Right atrium auricular region (tissue), 2 donors: ENCODE results near the gene TSHB. TPM values are rescaled to one million over a fixed set of nuclear protein-coding genes. Genes with fewer than 3 reads are reported as not detected.

ENCODE experiments used
- DNase-seq: peaks from one replicate; pipeline ENCODE4 v3.0.0-alpha.2; 2019; ENCODE audit warnings: low spot score
- H3K27ac ChIP-seq, 2 donors: fragments of 200-600 bp; sonication (generic); 1 replicate in 1 of 2; 2 replicates in 1 of 2; pipeline ENCODE4 v1.5.1; 2016 to 2019
- H3K27me3 ChIP-seq, 2 donors: fragments of 200-600 bp; sonication (generic); one replicate each; pipeline versions ENCODE4 v1.5.1 to v1.6.0; 2017 to 2019
- H3K36me3 ChIP-seq: fragments of 200-600 bp; sonication (generic); one replicate; pipeline ENCODE4 v1.5.1; 2016
- H3K4me1 ChIP-seq, 2 donors: fragments of 200-600 bp; sonication (generic); one replicate each; pipeline versions ENCODE4 v1.5.1 to v1.6.0; 2017 to 2019
- H3K4me3 ChIP-seq, 2 donors: fragments of 200-600 bp; sonication (generic); 1 replicate in 1 of 2; 2 replicates in 1 of 2; pipeline ENCODE4 v1.5.1; 2017 to 2019; ENCODE audit warnings: mild to moderate bottlenecking in 1 of 2, moderate library complexity in 1 of 2
- H3K9me3 ChIP-seq, 2 donors: fragments of 200-600 bp; sonication (generic); one replicate each; pipeline ENCODE4 v1.5.1; 2019
- total RNA-seq, 2 donors: library from RNA; depleted of rRNA; stranded (reverse); fragments of >200 nt; gene quantifications; one replicate each; pipeline ENCODE4 v1.1.0, GENCODE V29; 2016
- TF ChIP-seq, protein P1 (sequence below), 2 donors: fragments of 200-600 bp; sonication (generic); IDR thresholded peaks; one replicate each; pipeline ENCODE4 v1.5.1; 2019; ENCODE audit warnings: antibody characterized with exemption in 2 of 2

Gene TSHB
- total RNA-seq, 2 donors from 2014 or later = not detected

DNA sequence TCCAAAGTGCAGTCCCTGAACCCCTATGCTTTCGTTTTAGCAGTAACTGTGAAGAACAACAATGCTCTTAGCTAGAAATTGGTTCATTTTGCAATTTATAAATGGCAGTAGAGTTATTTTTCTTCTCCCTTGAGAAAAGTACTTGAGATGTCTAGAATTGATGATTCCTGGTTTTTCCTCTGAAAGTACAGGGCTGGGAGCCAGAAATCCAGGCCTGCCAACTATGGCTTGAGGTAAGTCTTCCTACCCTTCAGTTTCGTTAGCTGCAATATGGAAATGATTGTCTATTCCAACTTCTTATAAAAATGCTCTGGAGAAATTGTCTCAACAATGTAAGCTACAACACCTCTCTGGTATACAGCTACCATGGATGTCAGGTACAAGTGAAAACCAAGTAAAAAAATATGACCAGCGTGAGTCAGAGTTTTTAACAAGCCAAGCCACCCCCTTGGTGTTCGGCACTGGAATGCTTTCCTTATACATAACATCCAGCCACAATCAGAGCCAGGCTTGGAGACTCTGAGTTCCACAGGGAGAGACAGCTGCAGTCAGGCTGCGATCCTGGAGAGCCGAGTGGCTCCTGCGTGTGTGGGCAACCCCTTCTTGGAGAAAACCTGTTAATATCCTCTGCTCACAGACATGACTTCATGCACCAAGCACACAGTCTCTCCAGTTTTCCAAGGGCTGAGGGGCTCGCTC, 37.7 kb downstream of the TSHB start:
- Histone ChIP-seq H3K27me3 (no peaks in the 10 kb centered on the region), H3K9me3 (no peaks in the 10 kb centered on the region), H3K36me3 (no peaks in the 10 kb centered on the region), H3K27ac (no peak overlapping the region), H3K4me1 (peaks cover 0 to 47% of the 10 kb centered on the region in 2 donors), H3K4me3 (no peak overlapping the region)
- TF ChIP-seq, protein P1, sequence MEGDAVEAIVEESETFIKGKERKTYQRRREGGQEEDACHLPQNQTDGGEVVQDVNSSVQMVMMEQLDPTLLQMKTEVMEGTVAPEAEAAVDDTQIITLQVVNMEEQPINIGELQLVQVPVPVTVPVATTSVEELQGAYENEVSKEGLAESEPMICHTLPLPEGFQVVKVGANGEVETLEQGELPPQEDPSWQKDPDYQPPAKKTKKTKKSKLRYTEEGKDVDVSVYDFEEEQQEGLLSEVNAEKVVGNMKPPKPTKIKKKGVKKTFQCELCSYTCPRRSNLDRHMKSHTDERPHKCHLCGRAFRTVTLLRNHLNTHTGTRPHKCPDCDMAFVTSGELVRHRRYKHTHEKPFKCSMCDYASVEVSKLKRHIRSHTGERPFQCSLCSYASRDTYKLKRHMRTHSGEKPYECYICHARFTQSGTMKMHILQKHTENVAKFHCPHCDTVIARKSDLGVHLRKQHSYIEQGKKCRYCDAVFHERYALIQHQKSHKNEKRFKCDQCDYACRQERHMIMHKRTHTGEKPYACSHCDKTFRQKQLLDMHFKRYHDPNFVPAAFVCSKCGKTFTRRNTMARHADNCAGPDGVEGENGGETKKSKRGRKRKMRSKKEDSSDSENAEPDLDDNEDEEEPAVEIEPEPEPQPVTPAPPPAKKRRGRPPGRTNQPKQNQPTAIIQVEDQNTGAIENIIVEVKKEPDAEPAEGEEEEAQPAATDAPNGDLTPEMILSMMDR (IDR thresholded peaks at IDR 0.05) = no peak
- no peak for DNase-seq

DNA sequence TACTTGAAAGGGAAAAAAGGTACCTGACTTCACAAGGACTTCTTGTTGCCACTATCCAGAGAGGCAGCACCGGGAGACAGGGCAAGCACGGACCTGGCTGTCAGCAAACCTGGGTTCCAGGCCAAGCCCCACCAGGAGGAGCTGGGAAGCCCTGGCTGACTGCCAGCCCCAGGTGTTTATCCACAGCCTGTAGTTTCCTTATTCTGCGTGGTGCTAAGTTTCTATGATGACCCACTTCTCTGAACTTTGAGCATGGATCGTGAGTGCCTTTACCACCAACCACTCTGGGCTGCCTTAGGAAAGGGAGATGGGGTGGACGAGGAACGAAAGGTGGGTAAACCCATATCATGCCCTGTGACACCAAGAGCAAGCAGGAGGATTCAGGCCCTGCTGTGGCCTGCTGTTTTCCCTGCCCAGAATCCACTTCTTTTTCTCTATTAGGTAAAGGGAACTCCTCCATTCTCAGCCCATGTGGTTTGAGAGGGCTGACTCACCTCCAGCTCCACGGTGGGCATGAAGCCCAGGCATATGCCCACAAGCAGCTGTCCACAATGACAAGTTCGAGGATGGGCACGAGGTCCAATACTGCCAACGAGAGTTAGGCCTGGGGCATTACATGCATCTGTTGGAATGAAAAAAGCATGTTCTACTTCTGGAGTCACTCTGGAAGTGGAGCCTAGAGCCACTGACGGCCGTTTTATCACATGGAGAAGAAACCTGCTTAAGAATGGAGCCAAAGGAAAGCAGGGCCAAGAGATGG, 39.4 kb downstream of the TSHB start:
- no peaks in the 10 kb centered on the region for H3K27me3 ChIP-seq
- TF ChIP-seq, protein P1 (IDR thresholded peaks at IDR 0.05) = no peak
- DNase-seq = no peak
- no peak overlapping the region for H3K4me3 ChIP-seq
- no peaks in the 10 kb centered on the region for H3K36me3 ChIP-seq
- H3K27ac ChIP-seq = no peak overlapping the region
- H3K9me3 ChIP-seq = no peaks in the 10 kb centered on the region
- peaks cover 0 to 60% of the 10 kb centered on the region in 2 donors for H3K4me1 ChIP-seq

- Histone ChIP-seq H3K4me1 (peaks cover 0 to 62% of the 10 kb centered on the region in 2 donors), H3K27me3 (no peaks in the 10 kb centered on the region), H3K36me3 (no peaks in the 10 kb centered on the region), H3K4me3 (no peak overlapping the region), H3K27ac (no peak overlapping the region), H3K9me3 (no peaks in the 10 kb centered on the region)
- DNase-seq = no peak
- TF ChIP-seq, protein P1 (IDR thresholded peaks at IDR 0.05) = no peak
Measured at GRCh38 chr1:115069659-115070308, 40.2 kb downstream of the TSHB start.

GRCh38 chr1:115071012-115071664, 41.5 kb downstream of the TSHB start:
- Histone ChIP-seq H3K4me3 (no peak overlapping the region), H3K4me1 (peaks cover 0 to 57% of the 10 kb centered on the region in 2 donors), H3K36me3 (no peaks in the 10 kb centered on the region), H3K9me3 (no peaks in the 10 kb centered on the region), H3K27ac (no peak overlapping the region), H3K27me3 (no peaks in the 10 kb centered on the region)
- TF ChIP-seq, protein P1 (IDR thresholded peaks at IDR 0.05) = no peak
- DNase-seq = no peak

- Histone ChIP-seq H3K27me3 (no peaks in the 10 kb centered on the region), H3K27ac (peak overlapping the region; percentile 73 to 82), H3K9me3 (no peaks in the 10 kb centered on the region), H3K36me3 (no peaks in the 10 kb centered on the region), H3K4me1 (peaks cover 0 to 41% of the 10 kb centered on the region in 2 donors), H3K4me3 (peak overlapping the region in 1 of 2 donors; percentile 10)
- no peak for DNase-seq
- TF ChIP-seq, protein P1 (IDR thresholded peaks at IDR 0.05) = no peak
Measured at GRCh38 chr1:115073298-115074087, 43.9 kb downstream of the TSHB start.
